ENCODE data around the gene EDNRA. TPM values are rescaled to one million over a fixed set of nuclear protein-coding genes. Genes with fewer than 3 reads are reported as not detected.

The EDNRA gene
- total RNA-seq, 2 experiments from 2014 or later = not detected

GRCh38 chr4:147524601-147525000, 43.7 kb downstream of the EDNRA start:
- Mint-ChIP-seq H3K4me3 (no peak overlapping the region), H3K36me3 (ENCODE audit: low read depth) (no peaks in the 10 kb centered on the region), H3K27ac (no peak overlapping the region), H3K9me3 (ENCODE audit: low read depth) (no peaks in the 10 kb centered on the region), H3K27me3 (peaks cover 9% of the 10 kb centered on the region), H3K4me1 (no peaks in the 10 kb centered on the region)
- intact Hi-C loops (cut with DNase I, micrococcal nuclease) = no loop called here
- no peak for DNase-seq
- ChIA-PET POLR2A (no interaction called here), CTCF (interaction anchor here (0.6 to 1.3 kb wide), 5 partner anchors 66 to 394 kb away, joined by 3 to 4 read pairs (median 3); no protein-coding TSS in a partner anchor)
- ATAC-seq = no peak

GRCh38 chr4:147525494-147526271, 44.8 kb downstream of the EDNRA start:
- ChIA-PET POLR2A (no interaction called here), CTCF (interaction anchor here (0.6 to 1.3 kb wide), 8 partner anchors 10 to 341 kb away, joined by 3 to 5 read pairs (median 4); no protein-coding TSS in a partner anchor)

GRCh38 chr4:147526272-147526654, 45.4 kb downstream of the EDNRA start:
- Mint-ChIP-seq H3K4me3 (no peak overlapping the region), H3K36me3 (ENCODE audit: low read depth) (no peaks in the 10 kb centered on the region), H3K27me3 (peaks cover 9% of the 10 kb centered on the region), H3K27ac (no peak overlapping the region), H3K4me1 (no peaks in the 10 kb centered on the region), H3K9me3 (ENCODE audit: low read depth) (no peaks in the 10 kb centered on the region)
- no peak for DNase-seq
- POLR2A ChIA-PET = no interaction called here
- ATAC-seq = no peak
- CTCF ChIA-PET = interaction anchor here (0.6 to 3.1 kb wide), 4 partner anchors 7 to 340 kb away, joined by 4 to 16 read pairs (median 4); no protein-coding TSS in a partner anchor
- intact Hi-C loops (cut with DNase I, micrococcal nuclease) = no loop called here

More at GRCh38 chr4:147525494-147526271, 44.8 kb downstream of the EDNRA start:
- ATAC-seq (no peak), DNase-seq (no peak)
- Mint-ChIP-seq H3K36me3 (ENCODE audit: low read depth) (no peaks in the 10 kb centered on the region), H3K9me3 (ENCODE audit: low read depth) (no peaks in the 10 kb centered on the region), H3K27ac (no peak overlapping the region), H3K4me1 (no peaks in the 10 kb centered on the region), H3K4me3 (no peak overlapping the region), H3K27me3 (peaks cover 8% of the 10 kb centered on the region)
- intact Hi-C loops (cut with DNase I, micrococcal nuclease) = no loop called here

- ATAC-seq = no peak
- POLR2A ChIA-PET = no interaction called here
- DNase-seq = no peak
- intact Hi-C loops (cut with DNase I, micrococcal nuclease) = no loop called here
- Mint-ChIP-seq H3K27ac (no peak overlapping the region), H3K4me3 (no peak overlapping the region), H3K9me3 (ENCODE audit: low read depth) (no peaks in the 10 kb centered on the region), H3K36me3 (ENCODE audit: low read depth) (no peaks in the 10 kb centered on the region), H3K27me3 (peaks cover 9% of the 10 kb centered on the region), H3K4me1 (no peaks in the 10 kb centered on the region)
- CTCF ChIA-PET = interaction anchor here (3.1 kb wide), 1 partner anchor 9 kb away, joined by 16 read pairs; no protein-coding TSS in a partner anchor
Measured at GRCh38 chr4:147528054-147528453, 47.2 kb downstream of the EDNRA start.

GRCh38 chr4:147530134-147530533, 49.2 kb downstream of the EDNRA start:
- Mint-ChIP-seq H3K4me1 (no peaks in the 10 kb centered on the region), H3K27me3 (peaks cover 7% of the 10 kb centered on the region), H3K27ac (no peak overlapping the region), H3K36me3 (ENCODE audit: low read depth) (no peaks in the 10 kb centered on the region), H3K9me3 (ENCODE audit: low read depth) (no peaks in the 10 kb centered on the region), H3K4me3 (no peak overlapping the region)
- DNase-seq = no peak
- ATAC-seq = no peak
- CTCF ChIA-PET = no interaction called here
- POLR2A ChIA-PET = no interaction called here
- intact Hi-C loops (cut with DNase I, micrococcal nuclease) = no loop called here

GRCh38 chr4:147530723-147531122, 49.8 kb downstream of the EDNRA start:
- H3K4me3 Mint-ChIP-seq = no peak overlapping the region
- intact Hi-C loops (cut with DNase I, micrococcal nuclease) = no loop called here
- H3K27ac Mint-ChIP-seq = no peak overlapping the region
- no peaks in the 10 kb centered on the region for H3K36me3 Mint-ChIP-seq (ENCODE audit: low read depth)
- no peaks in the 10 kb centered on the region for H3K4me1 Mint-ChIP-seq
- ChIA-PET CTCF (no interaction called here), POLR2A (no interaction called here)
- DNase-seq = no peak
- no peak for ATAC-seq
- no peaks in the 10 kb centered on the region for H3K9me3 Mint-ChIP-seq (ENCODE audit: low read depth)
- peaks cover 7% of the 10 kb centered on the region for H3K27me3 Mint-ChIP-seq

- Mint-ChIP-seq H3K4me3 (no peak overlapping the region), H3K4me1 (no peaks in the 10 kb centered on the region), H3K9me3 (ENCODE audit: low read depth) (no peaks in the 10 kb centered on the region), H3K27ac (no peak overlapping the region), H3K36me3 (ENCODE audit: low read depth) (no peaks in the 10 kb centered on the region), H3K27me3 (peaks cover 7% of the 10 kb centered on the region)
- DNase-seq = no peak
- no peak for ATAC-seq
- intact Hi-C loops (cut with DNase I, micrococcal nuclease) = no loop called here
- ChIA-PET POLR2A (no interaction called here), CTCF (no interaction called here)
Measured at GRCh38 chr4:147532896-147533295, 52.0 kb downstream of the EDNRA start.

- H3K4me3 Mint-ChIP-seq = no peak overlapping the region
- no peaks in the 10 kb centered on the region for H3K4me1 Mint-ChIP-seq
- no peak for ATAC-seq
- ChIA-PET CTCF (no interaction called here), POLR2A (no interaction called here)
- H3K27ac Mint-ChIP-seq = no peak overlapping the region
- intact Hi-C loops (cut with DNase I, micrococcal nuclease) = no loop called here
- H3K36me3 Mint-ChIP-seq (ENCODE audit: low read depth) = no peaks in the 10 kb centered on the region
- DNase-seq = no peak
- peaks cover 7% of the 10 kb centered on the region for H3K27me3 Mint-ChIP-seq
- H3K9me3 Mint-ChIP-seq (ENCODE audit: low read depth) = no peaks in the 10 kb centered on the region
Measured at GRCh38 chr4:147533331-147533730, 52.4 kb downstream of the EDNRA start.

GRCh38 chr4:147535124-147535523, 54.2 kb downstream of the EDNRA start:
- Mint-ChIP-seq H3K4me1 (no peaks in the 10 kb centered on the region), H3K36me3 (ENCODE audit: low read depth) (no peaks in the 10 kb centered on the region), H3K4me3 (no peak overlapping the region), H3K27me3 (peaks cover 9% of the 10 kb centered on the region), H3K9me3 (ENCODE audit: low read depth) (no peaks in the 10 kb centered on the region), H3K27ac (no peak overlapping the region)
- ChIA-PET POLR2A (no interaction called here), CTCF (interaction anchor here (0.6 to 1.0 kb wide), 2 partner anchors 9 to 279 kb away, joined by 3 to 4 read pairs; no protein-coding TSS in a partner anchor)
- no peak for DNase-seq
- intact Hi-C loops (cut with DNase I, micrococcal nuclease) = no loop called here
- no peak for ATAC-seq

GRCh38 chr4:147538711-147539110, 57.8 kb downstream of the EDNRA start:
- no peak overlapping the region for H3K27ac Mint-ChIP-seq
- ChIA-PET CTCF (interaction anchor here (0.5 to 1.8 kb wide), 3 partner anchors 20 to 1510 kb away, joined by 3 to 7 read pairs (median 3); no protein-coding TSS in a partner anchor), POLR2A (no interaction called here)
- H3K27me3 Mint-ChIP-seq = peaks cover 17% of the 10 kb centered on the region
- no peaks in the 10 kb centered on the region for H3K9me3 Mint-ChIP-seq (ENCODE audit: low read depth)
- H3K36me3 Mint-ChIP-seq (ENCODE audit: low read depth) = no peaks in the 10 kb centered on the region
- DNase-seq (no peak), ATAC-seq (no peak)
- no peaks in the 10 kb centered on the region for H3K4me1 Mint-ChIP-seq
- intact Hi-C loops (cut with DNase I, micrococcal nuclease) = no loop called here
- H3K4me3 Mint-ChIP-seq = no peak overlapping the region

GRCh38 chr4:147539959-147540358, 59.1 kb downstream of the EDNRA start:
- no peak for DNase-seq
- intact Hi-C loops (cut with DNase I, micrococcal nuclease) = no loop called here
- Mint-ChIP-seq H3K27ac (no peak overlapping the region), H3K4me3 (no peak overlapping the region), H3K4me1 (no peaks in the 10 kb centered on the region), H3K9me3 (ENCODE audit: low read depth) (no peaks in the 10 kb centered on the region), H3K36me3 (ENCODE audit: low read depth) (no peaks in the 10 kb centered on the region), H3K27me3 (peaks cover 20% of the 10 kb centered on the region)
- ATAC-seq = no peak
- CTCF ChIA-PET = no interaction called here
- POLR2A ChIA-PET = no interaction called here

GRCh38 chr4:147542229-147542990, 61.5 kb downstream of the EDNRA start:
- POLR2A ChIA-PET = no interaction called here
- intact Hi-C loops (cut with DNase I, micrococcal nuclease) = no loop called here
- DNase-seq (no peak), ATAC-seq (no peak)
- Mint-ChIP-seq H3K9me3 (ENCODE audit: low read depth) (no peaks in the 10 kb centered on the region), H3K4me3 (no peak overlapping the region), H3K27me3 (peaks cover 20% of the 10 kb centered on the region), H3K36me3 (ENCODE audit: low read depth) (no peaks in the 10 kb centered on the region), H3K27ac (no peak overlapping the region), H3K4me1 (no peaks in the 10 kb centered on the region)
- CTCF ChIA-PET = no interaction called here

Measured in activated CD4-positive, alpha-beta T cell treated with anti-CD3 and anti-CD28 coated beads for 36 hours (primary cell).